Limb (tissue), 2 donors: ENCODE results near the gene DLX5.
A peak's percentile ranks its signal among the peaks of the same experiment; 100 is the strongest.

ENCODE experiments used
- DNase-seq, 2 donors: peaks; one replicate each; pipeline ENCODE4 v3.0.0-alpha.2; 2016; ENCODE audit errors: extremely low spot score in 2 of 2

DLX5 gene

DNA sequence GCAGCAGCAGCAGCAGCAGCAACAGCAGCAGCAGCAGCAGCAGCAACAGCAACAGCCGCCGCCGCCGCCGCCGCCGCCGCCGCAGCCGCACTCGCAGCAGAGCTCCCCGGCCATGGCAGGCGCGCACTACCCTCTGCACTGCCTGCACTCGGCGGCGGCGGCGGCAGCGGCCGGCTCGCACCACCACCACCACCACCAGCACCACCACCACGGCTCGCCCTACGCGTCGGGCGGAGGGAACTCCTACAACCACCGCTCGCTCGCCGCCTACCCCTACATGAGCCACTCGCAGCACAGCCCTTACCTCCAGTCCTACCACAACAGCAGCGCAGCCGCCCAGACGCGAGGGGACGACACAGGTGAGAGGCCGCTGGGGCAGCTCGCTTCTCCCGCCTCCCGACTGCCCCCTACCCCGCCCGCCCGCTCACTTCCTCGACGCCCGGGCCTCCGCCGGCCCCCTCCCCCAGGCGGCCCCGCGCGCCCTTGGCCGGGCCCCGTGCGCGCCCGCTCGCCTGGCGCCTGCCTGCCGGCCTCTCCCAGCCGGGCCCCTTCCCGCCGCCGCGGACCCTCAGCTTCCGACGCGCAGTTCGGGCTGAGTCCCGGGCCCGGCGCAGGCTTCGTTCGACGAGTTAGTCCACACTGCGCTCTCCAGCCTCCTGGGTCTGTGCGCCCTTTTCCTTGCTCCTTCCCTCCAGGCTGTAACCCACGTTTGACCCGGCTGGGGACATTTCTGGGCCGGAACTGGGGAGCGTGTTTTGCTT, 18.4 kb downstream of the DLX5 start:
- peak in 1 of 2 donors; percentile 76 for DNase-seq

DNA sequence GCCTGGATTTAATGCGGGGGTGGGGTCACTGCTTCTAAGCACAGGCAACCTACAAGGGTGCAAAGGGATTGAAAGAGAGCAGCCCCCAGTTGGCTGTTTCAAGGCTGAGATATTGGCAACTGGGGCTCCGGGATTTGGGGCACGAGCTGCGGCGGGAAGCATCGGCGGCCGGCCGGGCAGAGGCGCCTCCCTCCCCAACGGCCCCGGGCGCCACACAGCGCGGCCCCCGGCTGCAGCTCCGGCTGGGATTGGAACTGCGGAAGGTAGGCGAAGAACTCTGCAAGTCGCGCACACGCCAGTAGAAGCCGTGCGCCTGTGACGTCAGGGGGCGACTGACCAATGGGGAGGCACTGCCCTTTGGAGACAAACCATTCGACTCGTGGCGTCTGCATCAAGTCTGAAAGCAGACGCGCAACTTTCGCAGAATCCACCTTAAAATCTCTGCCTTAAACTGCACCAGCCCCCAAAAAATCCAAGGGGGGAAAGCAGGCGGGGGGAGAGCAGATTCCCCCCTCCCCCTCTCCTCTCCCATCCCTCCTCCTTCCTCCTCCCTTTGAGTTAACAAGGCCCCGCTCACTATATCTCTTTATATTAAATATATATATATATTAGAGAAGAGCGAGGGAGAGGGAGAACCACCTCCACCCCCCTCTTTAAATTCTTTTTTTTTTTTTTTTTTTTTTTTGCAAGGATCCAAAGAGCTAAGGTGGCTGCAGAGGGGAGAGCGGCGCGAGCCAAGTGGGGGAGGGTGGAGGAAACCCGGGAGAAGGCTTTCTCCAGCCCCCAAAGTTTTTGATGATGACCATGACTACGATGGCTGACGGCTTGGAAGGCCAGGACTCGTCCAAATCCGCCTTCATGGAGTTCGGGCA, 19.2 kb downstream of the DLX5 start, which contains the start of gene DLX6:
TSS of gene DLX6 (plus strand) at position 371 of the 872 bp plus-strand sequence. CDS start at position 796, 425 bp downstream.
- peak; percentile 46 to 84 for DNase-seq

DNA sequence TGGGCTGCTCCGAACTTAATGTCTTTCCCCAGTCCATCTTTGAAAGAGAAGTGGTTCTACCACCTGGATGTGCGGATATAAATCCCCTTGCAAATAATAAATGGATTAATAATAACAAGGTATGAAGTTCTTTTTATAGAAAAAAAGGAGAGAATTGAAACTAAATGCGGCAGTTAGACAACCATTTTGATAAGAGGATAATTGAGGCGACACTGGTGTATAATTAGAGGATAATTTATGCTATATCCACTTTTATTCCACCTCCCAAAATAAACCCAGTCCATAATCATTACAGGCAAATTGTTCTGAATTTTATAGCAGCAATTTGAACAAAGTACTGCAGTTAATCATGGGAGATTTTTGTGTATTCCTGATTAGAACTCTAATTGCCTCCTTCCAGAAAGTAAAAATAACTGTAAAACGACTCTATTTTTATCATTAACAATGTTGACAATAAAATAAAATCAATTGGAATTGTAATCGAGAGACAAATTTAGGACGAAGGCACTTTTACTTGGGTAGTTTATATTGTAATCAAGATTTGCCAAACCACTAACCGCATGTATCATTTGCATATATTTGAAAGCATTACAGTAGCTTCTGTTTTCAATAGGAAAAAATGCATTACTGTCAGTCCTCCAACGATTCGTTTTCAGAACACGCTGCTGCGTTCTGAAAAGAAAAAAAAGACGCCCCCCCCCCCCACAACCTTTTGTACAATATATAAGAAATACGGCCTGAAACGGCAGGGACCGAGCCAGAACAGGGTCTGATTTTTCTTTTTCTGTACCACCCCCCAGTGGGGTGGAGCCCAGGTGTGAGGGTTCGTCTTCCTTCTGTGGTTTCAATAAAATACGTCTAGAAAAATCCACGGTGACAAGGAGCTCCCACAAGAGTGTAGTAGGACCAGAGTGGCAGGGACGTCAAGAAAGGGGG, 20.1 kb downstream of the DLX5 start:
- no peak for DNase-seq

DNA sequence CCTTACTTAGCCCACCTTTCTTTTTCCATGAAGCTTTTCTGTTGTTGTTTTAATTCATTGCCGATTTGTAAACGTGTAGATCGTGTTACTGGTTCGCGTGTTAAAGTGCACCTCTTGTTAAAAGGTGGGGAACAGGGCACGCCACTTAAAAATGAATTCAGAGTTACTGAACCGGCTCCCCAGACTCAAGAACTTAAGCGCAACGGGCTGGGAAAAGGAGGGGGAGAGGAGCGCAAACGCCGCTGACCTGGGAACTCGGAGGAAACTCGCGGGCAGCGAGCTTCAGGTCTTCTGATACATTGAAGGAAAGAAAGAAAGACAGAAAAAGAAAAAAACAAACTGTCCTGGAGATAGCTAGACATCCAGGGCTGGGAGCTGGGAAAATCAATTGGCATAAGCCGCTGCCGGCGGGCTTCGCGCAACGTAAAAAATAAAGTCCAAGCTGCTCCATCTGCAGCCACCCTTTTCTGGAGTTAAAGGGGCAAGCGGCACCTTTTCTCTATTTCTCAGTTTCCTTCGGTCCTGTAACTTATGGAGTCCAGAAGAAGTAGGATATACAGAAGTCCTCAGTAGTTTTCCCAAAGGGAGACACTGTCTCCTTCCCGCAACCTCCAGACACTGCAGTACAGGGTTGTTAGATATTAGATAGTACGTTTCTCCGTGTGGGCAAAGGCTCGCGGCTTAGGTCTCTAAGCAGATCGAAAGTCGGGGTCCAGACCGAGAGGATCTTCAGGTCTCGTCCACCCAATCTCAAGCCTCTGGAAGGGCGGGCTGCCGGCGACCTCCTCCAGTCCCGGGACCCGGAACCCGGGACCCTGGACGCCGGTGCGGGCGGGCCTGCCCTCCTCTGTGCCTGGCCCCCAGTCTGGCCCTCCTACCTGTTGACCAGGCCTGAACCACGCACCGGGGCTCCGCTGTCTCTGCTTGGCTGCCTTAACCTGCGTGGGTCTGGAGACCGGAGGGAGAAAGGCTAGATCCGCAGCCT, 21.1 kb downstream of the DLX5 start:
- DNase-seq: peak in 1 of 2 donors; percentile 46

DNA sequence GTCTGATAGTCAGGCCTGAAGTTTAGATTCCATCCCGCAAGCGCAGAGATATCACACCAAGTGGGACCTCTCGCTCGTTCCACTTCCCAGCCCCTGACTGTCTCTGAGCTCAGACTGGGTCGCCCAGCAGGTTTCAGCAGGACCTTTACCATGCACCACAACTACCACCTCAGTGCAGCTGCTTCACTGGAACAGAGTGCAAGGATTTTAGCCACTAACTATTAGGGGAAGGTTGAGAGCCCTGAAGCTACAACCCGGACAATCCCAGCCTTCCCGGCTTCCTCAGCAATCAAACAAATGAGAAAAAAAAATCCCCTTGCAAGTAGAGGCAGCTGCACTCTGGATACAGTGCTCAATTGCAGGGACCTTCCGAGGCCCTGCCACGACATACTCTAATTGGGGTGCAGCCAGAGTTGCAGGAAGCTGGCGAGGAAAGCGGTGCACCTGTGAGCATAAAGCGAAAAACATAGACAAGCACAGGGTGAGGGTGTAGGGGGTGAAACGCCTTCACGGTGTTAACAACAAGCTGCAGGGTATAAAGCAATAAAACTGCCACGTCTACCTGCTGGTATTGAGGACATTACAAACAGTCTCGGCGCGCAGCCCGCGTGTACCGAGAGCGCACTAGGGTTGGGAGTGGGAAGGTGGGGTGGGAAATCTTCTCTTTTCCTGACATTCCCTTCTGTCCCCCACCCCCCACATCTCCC, 21.9 kb downstream of the DLX5 start:
- peak in 1 of 2 donors; percentile 35 for DNase-seq

DNA sequence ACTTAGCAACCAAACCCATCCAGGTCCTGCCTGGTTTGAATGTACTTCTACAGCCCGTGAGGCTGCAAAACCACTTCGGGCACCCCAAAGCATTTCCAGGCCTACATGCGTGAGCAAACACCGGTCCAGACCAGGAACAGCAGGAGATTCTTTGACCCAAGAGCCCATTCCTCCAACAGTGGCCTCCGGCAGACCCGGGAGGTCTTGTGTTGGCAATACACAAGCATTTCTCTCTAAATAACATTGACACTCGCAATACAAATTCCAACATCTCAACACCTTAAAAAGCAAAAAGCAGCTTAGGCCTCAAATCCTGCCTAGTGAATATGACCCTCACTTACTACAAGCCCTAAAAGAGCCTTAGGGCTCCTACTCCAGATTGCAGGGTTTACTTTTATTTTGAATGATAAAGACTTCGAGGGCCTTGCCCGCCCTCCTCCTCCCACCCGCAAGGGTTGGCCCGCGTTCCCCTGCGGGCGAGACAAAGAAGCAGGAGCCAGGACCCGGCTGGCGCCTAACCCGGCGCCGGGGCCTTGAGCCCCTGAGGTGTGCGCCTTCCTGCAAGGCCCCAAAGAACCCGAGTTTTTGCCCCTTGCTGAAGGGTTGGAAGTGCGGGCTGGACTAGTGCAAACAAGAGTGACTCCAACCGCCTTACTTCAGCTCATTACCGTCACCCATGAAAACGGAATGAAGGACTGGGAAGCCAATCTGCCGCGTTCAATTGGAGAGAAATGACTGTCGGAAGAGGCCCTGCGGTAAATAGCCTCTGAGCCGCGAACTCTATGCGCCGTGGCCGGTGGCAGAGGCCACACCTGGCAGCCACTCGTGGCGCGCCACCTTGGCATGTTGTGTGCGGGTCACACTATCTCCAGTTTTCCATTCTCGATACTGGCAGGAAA, 22.7 kb downstream of the DLX5 start:
- no peak for DNase-seq

DNA sequence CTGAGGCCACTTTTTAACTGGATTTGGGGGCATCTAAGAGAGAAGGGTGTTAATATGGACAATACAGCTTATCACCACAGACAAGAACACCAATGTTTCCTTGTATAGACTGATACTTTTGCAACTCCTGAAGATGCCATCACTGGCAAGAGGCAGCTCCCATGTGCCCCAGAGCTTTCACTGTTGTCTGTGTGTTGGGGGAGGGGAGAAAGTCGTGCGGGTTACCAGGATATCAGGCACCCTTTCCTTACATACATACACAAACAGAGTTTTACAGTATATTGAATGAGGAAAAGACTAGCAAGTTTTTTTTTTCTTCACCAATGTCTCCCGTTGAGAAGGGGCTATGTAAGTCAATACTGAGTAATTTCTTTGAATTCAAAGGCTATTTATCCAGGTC, 23.4 kb downstream of the DLX5 start:
- DNase-seq: no peak

DNA sequence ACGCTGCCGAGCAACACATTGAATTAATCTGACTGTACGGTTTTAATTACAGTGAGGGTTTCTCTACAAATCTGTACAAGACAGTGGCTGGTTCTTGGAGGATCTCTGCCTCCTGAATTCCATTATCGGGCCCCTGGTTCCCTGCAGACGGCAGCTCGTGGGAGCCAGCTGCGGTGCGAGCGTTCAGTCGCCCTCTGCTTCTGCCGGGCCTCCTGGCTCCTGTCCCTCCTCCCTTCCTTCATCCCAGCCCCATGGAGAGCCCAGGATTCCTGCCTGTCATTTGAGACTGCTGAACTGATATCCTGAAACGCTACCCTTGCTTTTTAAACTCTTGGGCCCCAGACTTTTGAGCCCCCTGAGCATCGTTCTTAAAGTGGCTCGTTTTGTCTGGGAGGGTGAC, 25.9 kb downstream of the DLX5 start:
- DNase-seq: no peak

DNA sequence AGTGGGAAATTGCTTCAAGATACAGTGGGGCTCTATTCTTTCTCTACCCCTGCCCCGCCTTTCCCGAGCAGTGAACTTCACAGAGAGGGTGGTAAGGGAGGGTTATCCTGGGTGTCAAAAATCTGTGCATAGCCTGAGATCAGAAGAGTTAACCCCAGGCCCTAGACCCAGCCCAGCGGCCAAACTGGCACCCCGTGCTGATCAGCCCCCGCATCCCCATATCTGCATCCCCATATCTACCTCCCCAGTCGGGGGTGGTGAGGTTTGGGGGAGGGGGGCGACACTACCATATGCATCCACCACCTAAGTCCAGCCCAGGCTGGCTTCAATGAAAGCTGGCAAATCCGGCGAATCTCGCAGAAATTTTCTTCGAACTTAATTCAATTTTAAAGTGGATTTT, 26.3 kb downstream of the DLX5 start:
- no peak for DNase-seq

DNA sequence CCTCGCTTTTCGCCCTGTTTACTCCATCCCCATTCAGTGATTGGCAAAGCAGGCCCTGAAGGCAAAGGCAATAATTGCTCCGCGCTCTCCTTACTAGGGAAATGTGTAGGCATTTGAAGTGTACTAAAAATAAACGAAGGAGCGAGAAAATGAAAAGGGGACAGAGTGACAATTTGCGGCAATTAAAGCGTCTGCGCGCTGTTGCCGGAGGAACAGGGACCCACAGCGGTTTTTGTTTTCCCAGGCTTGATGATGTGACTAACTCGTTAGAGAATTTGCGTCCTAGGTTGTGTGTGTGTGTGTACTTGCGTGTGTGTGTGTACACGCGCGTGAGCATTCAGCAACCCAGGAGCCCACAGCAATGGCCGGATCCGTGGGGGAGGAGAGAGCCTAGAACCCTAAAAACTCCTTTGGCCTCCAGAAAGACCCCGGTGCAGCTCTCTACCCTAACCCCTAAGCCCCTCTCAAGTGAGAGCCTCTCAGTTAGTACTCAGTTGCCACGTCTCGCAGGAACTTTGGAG, 27.1 kb downstream of the DLX5 start:
- DNase-seq: no peak

DNA sequence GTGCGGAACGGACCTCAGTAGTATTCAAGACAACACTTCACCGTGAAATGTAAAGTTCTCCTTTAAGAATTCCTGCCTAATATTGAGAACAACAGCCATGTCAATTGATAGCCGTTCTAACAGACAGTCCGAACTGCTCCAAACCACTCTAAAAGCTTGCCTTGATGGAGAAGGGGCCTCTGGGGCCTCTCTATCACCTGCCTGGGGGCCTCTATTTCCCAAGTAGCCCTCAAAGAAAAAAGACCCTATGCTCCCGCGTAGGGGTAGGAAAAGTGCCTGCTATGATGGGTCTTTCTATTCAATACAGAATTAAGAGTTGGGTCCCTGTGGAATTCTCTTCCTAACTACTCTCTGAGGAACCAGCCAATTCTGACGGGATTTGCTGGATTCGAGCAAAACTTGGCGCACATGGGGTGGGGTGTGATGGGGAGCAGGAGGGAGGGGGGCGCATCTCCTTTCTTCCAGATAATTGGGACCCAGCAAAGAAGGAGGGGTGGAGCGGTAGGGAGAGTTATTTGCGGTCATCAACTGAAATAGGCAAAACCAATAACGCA, 27.6 kb downstream of the DLX5 start:
- DNase-seq: no peak

DNA sequence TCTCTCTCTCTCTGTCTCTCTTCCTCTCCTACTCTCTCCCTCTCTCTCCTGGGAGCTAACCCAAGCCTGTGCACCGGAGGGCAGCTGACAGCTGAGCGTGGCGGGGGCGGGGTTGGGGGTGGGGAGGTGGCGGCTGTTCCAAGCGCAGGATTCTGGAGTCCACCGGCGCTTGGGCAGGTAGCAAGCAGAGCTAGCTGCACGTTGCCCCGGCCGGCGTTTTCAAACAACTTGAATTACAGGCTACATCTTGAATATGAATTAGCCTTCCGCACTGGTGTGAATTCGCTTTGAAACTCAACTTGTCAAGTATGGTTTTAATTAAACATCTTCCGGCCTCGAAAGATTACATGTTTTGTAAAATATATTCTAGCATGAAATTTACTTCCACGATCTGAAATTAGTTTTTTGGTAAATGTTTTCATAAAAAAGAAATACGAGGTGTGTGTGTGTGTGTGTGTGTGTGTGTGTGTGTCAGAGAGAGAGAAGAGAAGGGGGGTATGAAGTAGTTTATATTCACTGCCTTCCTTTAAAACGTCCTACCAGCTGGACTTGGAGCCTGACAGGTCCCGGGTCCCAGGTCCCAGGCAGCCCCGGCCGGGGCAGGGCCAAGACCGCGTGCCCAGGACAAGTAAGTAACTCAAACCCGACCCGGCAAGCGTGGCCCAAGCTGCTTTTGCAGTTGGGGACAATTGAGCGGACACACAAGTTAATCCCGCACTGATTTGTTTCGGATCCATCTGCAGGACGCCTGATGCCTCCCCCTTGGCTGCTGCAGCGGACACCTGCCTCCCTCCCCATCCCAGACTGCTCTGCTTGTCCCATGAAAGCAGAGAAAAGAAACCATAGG, 28.3 kb downstream of the DLX5 start:
- DNase-seq: peak in 1 of 2 donors; percentile 56

DNA sequence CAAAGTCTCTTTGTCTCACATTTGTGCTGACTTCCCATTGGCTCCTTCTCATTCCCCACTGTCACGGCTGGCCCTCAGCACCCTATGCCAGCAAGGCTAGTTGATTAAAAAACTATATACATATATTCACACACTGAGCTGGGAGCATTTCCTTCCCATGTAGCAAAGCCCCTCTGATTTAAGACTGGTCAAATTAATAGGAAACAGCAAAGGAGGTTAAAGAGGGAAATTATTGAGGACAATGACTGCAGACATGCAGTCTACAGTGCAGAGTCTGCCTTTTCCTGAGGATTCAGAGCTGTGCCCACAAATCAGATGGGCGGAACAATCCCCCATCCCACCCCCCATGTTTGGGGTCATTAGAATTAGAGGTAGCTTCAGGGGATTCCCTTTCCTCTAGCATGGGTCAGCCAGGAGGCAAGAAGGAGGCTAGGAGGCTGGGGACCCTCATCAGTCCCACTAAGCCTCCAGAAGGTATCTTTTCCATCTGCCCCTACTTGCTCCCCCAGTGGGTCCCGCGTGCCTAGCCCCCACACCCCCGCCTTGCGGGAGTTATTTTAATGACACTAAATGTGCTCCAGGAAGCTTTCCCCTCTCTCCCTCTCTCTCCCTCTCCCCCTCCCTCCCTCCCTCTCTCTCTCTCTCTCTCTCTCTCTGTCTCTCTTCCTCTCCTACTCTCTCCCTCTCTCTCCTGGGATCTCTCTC, 29.1 kb downstream of the DLX5 start:
- DNase-seq: no peak

DNA sequence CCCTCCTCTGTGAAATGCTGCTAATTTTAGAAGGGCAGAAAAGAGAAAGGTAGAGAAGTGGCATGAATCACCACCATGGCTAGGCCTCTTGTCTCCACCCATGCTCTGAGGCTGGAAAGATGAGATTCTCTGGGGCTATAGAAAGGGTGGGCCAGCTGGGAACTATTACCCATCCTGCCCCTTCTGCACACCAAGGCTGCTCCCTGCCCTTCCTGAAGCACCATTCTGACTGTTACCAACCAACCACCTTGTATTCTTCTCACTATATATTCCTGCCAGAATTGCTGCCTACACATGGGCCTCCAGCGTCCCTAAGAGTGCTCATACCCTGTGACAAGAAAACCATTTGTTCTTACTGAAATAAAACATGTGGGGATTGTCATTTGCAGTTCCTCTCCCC, 30.7 kb downstream of the DLX5 start:
- no peak for DNase-seq

DNA sequence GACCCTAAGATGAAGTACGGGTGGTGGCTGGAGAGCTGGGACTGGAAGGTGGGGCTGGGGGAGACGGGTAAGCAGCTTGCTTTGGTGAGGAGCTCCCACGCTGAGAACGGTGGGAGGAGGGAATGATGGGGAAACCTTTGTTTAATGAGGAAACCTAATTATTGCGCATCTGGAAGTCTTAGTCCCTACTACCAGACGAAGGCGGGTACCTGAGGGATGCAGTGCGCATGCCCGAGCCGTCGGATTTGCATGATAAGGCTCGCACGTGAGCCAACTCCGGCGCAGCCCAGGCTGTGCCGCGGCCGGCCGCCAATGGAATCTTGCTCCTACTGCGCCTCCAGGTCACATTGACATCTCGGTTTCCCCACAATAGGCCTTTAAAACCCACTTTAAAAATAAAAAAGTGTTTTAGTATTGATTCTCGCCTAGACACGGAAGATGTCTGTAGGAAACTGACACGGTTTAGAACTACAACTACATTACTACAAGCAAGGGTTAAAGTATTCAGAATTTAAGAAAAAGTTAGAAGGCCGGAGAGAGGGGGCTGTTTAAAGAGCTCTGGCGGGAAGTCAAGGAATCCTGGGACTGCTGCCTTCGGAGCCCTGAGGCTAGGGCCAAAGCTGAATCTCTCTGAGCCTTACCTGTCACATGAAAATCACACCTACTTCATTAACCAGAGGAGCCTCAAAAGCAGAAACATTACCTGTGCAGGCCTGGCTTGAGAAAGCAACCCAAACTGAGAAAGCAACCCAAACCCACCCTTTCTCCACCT, 31.4 kb downstream of the DLX5 start:
- DNase-seq: peak in 1 of 2 donors; percentile 48
